ENCODE results near the gene FAM20A. TPM values are rescaled to one million over a fixed set of nuclear protein-coding genes. Genes with fewer than 3 reads are reported as not detected.

The FAM20A gene
- total and polyA plus RNA-seq, 9 of the 15 experiments (the other 6 are each of a cell fraction or from before 2014, with no cell fraction given) = 0.07 TPM; not detected in 8

DNA sequence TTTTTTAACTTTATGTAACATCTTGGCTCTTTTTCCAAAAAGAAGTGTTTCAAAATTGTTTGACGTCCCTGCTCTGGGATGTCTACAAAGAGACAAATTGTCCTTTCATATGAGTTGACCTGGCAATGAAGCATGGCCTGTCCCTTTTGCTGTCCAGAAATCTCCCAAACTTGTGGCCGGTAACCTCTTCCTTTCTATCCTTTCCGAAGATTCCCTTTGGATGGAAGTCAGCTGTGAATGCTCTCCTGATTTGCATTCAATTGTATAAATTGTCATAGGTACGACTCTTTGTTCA, 40.9 kb upstream of the FAM20A start:
- in situ Hi-C loops (cut with MboI) = no loop called here
- 3% methylated on average over 4 of the region's 4 CpGs for WGBS (ENCODE audit: insufficient coverage, low coverage, missing lambda C conversion rate)
- ChIA-PET CTCF (ENCODE audit: low intra/inter-chr PET ratio) (no interaction called here), POLR2A (no interaction called here)
- H2AFZ ChIP-seq (ENCODE audit: low read depth, low read length) = no peak overlapping the region
- no peaks in the 10 kb centered on the region for H3K9me3 ChIP-seq (replicated peaks; ENCODE audit: control insufficient read depth, insufficient read depth, low read depth, low read length)
- no peaks in the 10 kb centered on the region for H4K20me1 ChIP-seq (replicated peaks; ENCODE audit: control insufficient read depth, insufficient read depth, low read length)
- no peak overlapping the region for H3K4me2 ChIP-seq (ENCODE audit: insufficient read depth, low read length)
- no peaks in the 10 kb centered on the region for H3K9me1 ChIP-seq (ENCODE audit: control insufficient read depth, insufficient read depth, low read length)
- no peaks in the 10 kb centered on the region for H3K4me1 ChIP-seq (replicated peaks in 1 of 2; ENCODE audit: control insufficient read depth in 2 of 2, insufficient read depth in 2 of 2, low read length in 2 of 2)
- H3K36me3 ChIP-seq (ENCODE audit: control insufficient read depth, insufficient read depth, low read length) = no peaks in the 10 kb centered on the region
- H3K27me3 ChIP-seq (ENCODE audit: control insufficient read depth in 2 of 2, insufficient read depth in 2 of 2, low read length in 2 of 2) = peaks cover 0 to 7% of the 10 kb centered on the region in 2 experiments; a peak in 2 of 5 replicates
- H3K9ac ChIP-seq (ENCODE audit: insufficient read depth in 1 of 2, low read depth in 2 of 2, low read length in 2 of 2) = no peak overlapping the region
- DNase-seq (ENCODE audit: extremely low read depth in 1 of 4, low spot score in 3 of 4) (no peak), FAIRE-seq (no peak), ATAC-seq (no peak)
- TF ChIP-seq ZNF696 (CRISPR knock-in tag; conservative IDR thresholded peaks at IDR 0.05) (no peak), HDAC3 (IDR thresholded peaks at IDR 0.05; ENCODE audit: borderline replicate concordance, partially characterized antibody) (no peak), CREM (IDR thresholded peaks at IDR 0.05; ENCODE audit: low read depth) (no peak)
- TF ChIP-seq, protein P1, sequence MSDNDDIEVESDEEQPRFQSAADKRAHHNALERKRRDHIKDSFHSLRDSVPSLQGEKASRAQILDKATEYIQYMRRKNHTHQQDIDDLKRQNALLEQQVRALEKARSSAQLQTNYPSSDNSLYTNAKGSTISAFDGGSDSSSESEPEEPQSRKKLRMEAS (CRISPR knock-in tag; IDR thresholded peaks at IDR 0.05) = no peak
- no peak overlapping the region for H3K27ac ChIP-seq (ENCODE audit: extremely low read depth, low read depth, low read length)
- H3K4me3 ChIP-seq = no peak overlapping the region
- intact Hi-C loops (cut with micrococcal nuclease) = no loop called here
- no peaks in the 10 kb centered on the region for H3K79me2 ChIP-seq (ENCODE audit: control insufficient read depth, insufficient read depth, low read length)
- BruUV-seq (replicated peaks) = no TSS peak

GRCh38 chr17:68641276-68642117, 40.3 kb upstream of the FAM20A start:
- no peaks in the 10 kb centered on the region for H3K79me2 ChIP-seq (ENCODE audit: control insufficient read depth, insufficient read depth, low read length)
- POLR2A ChIA-PET = no interaction called here
- H3K36me3 ChIP-seq (ENCODE audit: control insufficient read depth, insufficient read depth, low read length) = no peaks in the 10 kb centered on the region
- ATAC-seq (no peak), FAIRE-seq (no peak), DNase-seq (ENCODE audit: extremely low read depth in 1 of 4, low spot score in 3 of 4) (no peak)
- in situ Hi-C loops (cut with MboI) = no loop called here
- H3K4me1 ChIP-seq (replicated peaks in 1 of 2; ENCODE audit: control insufficient read depth in 2 of 2, insufficient read depth in 2 of 2, low read length in 2 of 2) = no peaks in the 10 kb centered on the region
- H3K4me2 ChIP-seq (ENCODE audit: insufficient read depth, low read length) = no peak overlapping the region
- 1% methylated on average over 9 of the region's 9 CpGs for WGBS (ENCODE audit: insufficient coverage, low coverage, missing lambda C conversion rate)
- no TSS peak for BruUV-seq (replicated peaks)
- no peak overlapping the region for H3K4me3 ChIP-seq
- H3K27ac ChIP-seq (ENCODE audit: extremely low read depth, low read depth, low read length) = no peak overlapping the region
- H3K9ac ChIP-seq (ENCODE audit: insufficient read depth in 1 of 2, low read depth in 2 of 2, low read length in 2 of 2) = no peak overlapping the region
- no peaks in the 10 kb centered on the region for H3K9me1 ChIP-seq (ENCODE audit: control insufficient read depth, insufficient read depth, low read length)
- intact Hi-C loops (cut with micrococcal nuclease) = no loop called here
- H2AFZ ChIP-seq (ENCODE audit: low read depth, low read length) = no peak overlapping the region
- CTCF ChIA-PET (ENCODE audit: low intra/inter-chr PET ratio) = no interaction called here
- H4K20me1 ChIP-seq (replicated peaks; ENCODE audit: control insufficient read depth, insufficient read depth, low read length) = no peaks in the 10 kb centered on the region
- H3K9me3 ChIP-seq (replicated peaks; ENCODE audit: control insufficient read depth, insufficient read depth, low read depth, low read length) = no peaks in the 10 kb centered on the region
- peaks cover 0 to 7% of the 10 kb centered on the region in 2 experiments; a peak in 2 of 5 replicates for H3K27me3 ChIP-seq (ENCODE audit: control insufficient read depth in 2 of 2, insufficient read depth in 2 of 2, low read length in 2 of 2)
- TF ChIP-seq, protein P2, sequence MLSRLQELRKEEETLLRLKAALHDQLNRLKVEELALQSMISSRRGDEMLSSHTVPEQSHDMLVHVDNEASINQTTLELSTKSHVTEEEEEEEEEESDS (CRISPR knock-in tag; IDR thresholded peaks at IDR 0.05) = no peak
- no peak for TF ChIP-seq BCL6 (CRISPR knock-in tag; IDR thresholded peaks at IDR 0.05)
- no peak for TF ChIP-seq TSC22D4 (tag; IDR thresholded peaks at IDR 0.05)
- TF ChIP-seq BCLAF1 (IDR thresholded peaks at IDR 0.05; ENCODE audit: borderline replicate concordance in 1 of 2, control insufficient read depth in 1 of 2, low read depth in 2 of 2, low read length in 1 of 2) = no peak
- no peak for TF ChIP-seq HDAC8 (tag; IDR thresholded peaks at IDR 0.05)
- TF ChIP-seq OTX1 (CRISPR knock-in tag; IDR thresholded peaks at IDR 0.05) = no peak
- TF ChIP-seq ZZZ3 (IDR thresholded peaks at IDR 0.05) = no peak
- no peak for TF ChIP-seq ZNF212 (CRISPR knock-in tag; IDR thresholded peaks at IDR 0.05)

Data from K562 (cell line).